D721Med (cell line): ENCODE data around the gene CNOT6L.
"Not testable (repeated sequence)": the region's sequence is repeated elsewhere in the genome, so short reads cannot be mapped to it uniquely, and the experiment has no call there.

Experiments
- DNase-seq: peaks from one replicate; pipeline ENCODE4 v3.0.0; 2011; ENCODE audit warnings: low spot score; ENCODE audit not compliant: insufficient read length
- FAIRE-seq: peaks from 2 replicates; lab custom pipeline; 2011; peaks lifted over from hg19 to GRCh38; lab: Jason Lieb, UNC
- TF ChIP-seq, protein P1 (sequence below): IDR thresholded peaks from 2 replicates; pipeline ENCODE4 v1.5.1; 2012; ENCODE audit warnings: mild to moderate bottlenecking, control low read depth; ENCODE audit not compliant: insufficient read depth; ENCODE audit errors: missing control alignments

Gene CNOT6L

DNA sequence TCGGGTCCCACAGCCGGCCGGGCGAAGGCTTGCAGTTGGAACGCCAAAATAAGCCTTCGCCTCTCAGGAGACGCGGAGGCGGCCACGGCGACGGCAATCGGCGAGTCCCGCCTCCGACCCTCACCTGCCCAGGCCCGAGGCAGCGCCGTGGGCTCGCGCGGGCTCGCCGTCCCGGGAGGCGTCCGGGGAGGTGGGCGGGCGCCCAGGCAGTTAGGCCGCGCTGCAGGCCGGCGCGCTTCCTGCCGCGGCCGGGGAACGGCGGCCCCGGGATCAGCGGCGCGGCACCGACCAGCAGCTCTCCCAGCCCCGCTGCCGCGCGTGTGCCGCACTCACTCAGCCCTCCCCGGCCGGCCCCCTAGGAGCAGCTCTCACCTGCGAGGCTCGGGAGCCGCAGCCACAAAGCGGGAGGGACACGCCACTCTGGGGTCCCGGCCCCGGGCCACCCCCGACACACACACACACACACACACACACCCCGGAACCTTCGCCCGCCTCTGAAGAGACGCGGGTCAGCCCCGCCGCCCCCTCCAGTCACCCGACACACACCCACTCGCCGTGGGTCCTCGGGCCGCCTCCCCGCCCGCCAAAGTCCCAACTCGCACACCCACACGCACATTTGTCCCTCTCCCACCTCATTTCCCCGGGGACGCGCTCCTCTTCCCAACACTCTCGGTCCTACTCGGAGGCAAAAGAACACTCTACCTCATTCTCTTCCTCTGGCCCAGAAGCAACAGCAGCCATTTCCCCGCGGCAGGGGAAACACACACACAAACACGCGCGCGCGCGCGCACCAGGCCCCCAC, at the start of gene CNOT6L:
Gene CNOT6L (minus strand): TSS at position 767 of the 802 bp plus-strand sequence. CDS start 60 bp downstream, at position 707.
- TF ChIP-seq, protein P1, sequence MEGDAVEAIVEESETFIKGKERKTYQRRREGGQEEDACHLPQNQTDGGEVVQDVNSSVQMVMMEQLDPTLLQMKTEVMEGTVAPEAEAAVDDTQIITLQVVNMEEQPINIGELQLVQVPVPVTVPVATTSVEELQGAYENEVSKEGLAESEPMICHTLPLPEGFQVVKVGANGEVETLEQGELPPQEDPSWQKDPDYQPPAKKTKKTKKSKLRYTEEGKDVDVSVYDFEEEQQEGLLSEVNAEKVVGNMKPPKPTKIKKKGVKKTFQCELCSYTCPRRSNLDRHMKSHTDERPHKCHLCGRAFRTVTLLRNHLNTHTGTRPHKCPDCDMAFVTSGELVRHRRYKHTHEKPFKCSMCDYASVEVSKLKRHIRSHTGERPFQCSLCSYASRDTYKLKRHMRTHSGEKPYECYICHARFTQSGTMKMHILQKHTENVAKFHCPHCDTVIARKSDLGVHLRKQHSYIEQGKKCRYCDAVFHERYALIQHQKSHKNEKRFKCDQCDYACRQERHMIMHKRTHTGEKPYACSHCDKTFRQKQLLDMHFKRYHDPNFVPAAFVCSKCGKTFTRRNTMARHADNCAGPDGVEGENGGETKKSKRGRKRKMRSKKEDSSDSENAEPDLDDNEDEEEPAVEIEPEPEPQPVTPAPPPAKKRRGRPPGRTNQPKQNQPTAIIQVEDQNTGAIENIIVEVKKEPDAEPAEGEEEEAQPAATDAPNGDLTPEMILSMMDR = no peak
- DNase-seq (no peak), FAIRE-seq (no peak)

DNA sequence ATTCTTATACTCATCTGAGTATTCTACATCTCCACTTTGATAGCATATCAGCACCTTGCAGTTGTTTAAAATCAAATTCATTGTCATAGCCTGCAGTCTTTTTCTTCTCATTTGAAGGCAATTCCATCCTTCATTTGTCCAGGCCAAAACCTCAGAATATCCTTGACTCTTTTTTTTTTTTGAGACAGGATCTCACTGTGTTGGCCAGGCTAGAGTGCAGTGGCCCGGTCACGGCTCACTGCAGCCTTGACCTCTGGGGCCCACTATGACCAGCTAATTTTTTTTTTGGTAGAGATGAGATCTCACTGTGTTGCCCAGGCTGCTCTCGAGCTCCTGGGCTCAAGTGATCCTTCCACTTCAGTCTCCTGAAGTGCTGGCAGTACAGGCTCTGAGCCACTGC, 46.1 kb upstream of the CNOT6L start:
- DNase-seq (no peak), FAIRE-seq (no peak)

DNA sequence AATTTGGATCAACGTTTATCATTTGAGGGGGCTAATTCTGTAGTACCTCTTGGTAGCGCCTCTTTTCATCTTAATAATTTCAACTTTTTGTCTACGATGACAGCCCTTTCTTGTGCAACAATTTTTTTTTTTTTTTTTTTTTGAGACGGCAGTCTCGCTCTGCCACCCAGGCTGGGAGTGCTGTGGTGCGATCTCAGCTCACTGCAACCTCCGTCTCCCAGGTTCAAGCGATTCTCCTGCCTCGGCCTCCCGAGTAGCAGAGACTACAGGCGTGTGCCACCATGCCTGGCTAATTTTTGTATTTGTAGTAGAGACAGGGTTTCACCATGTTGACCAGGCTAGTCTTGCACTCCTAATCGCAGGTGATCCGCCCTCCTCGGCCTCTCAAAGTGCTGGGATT, 44.2 kb upstream of the CNOT6L start:
- not testable (repeated sequence) for FAIRE-seq

More for the DNA sequence above, 46.1 kb upstream of the CNOT6L start:
- TF ChIP-seq, protein P1 = no peak

DNA sequence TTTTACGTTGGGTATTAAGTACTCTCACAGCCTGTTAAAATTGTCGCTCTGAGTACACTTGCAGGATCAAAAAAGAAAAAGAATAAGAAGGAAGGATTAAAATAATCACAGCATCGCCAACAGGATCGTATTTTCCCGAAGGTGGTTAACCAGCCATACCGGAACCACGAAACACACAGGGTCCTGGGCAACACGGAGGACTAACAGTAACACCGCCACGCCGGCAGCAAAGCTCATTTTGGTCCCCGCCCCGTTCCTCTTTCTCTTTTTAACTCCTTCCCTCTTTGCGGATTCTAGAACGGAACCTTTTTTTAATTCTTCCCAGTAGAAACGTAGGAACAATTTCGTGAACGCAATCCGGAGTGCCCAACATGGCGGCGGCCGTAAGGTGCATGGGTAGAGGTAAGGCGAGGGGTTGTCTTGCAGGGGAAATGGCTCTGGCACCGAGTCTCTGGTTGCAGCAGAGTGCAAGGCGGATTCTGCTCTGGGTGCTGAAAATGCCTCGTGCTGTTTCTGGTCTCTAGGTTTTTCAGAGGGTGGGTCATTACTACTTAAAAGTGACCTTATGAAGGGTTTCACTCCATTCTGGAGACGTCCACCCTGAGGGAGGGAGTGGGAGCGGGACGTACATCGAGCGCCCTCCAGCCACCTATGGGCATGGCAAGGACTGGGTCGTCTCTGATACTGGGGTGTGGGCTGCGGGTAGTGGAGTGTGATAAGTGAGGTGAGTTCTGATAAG, 43.5 kb upstream of the CNOT6L start, which contains the start of gene MRPL1:
Gene MRPL1 (plus strand): TSS at position 353 of the 739 bp plus-strand sequence. CDS start 19 bp downstream, at position 372.
- FAIRE-seq = no peak

More for the DNA sequence above, 44.2 kb upstream of the CNOT6L start:
- DNase-seq = not testable (repeated sequence)

DNA sequence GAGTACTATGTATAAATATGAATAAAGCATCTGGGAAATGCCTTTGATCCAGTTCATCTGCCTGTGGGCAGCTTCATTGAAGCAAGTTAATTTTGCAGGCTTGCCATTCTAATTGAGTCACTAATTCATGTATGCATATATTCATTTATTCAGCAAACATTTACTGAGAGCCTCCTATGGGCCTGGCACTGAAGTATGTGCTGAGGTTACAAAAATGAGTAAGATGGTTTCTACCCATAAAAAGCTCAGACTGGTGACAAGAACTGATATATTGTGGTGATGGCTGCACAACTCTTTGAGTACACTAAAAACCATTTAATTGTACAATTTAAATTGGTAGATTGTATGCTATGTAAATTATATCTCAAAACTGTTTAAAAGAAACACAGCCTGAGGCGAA, 42.3 kb upstream of the CNOT6L start:
- FAIRE-seq (no peak), DNase-seq (no peak)
- TF ChIP-seq, protein P1 = no peak

More for the DNA sequence above, 43.5 kb upstream of the CNOT6L start, which contains the start of gene MRPL1:
- DNase-seq = no peak
- TF ChIP-seq, protein P1 = no peak

DNA sequence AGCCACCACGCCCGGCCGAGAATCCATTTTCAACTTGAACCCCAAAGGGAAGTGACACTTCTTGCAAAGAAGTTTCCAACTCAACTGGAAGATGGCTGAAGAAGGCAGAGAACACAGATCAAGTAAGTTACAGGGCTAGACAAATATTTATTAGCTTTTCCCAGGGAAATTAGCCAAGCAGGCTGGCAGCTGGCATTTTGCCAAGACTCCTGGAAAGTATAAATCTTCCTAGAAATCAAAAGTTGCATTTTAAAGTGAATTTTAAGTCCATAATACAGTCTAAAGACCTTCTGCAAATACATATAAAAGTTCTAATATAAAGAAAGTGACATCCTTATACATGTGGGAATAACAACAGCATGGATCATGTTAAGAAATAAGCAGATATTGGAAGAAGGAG, 40.1 kb upstream of the CNOT6L start:
- TF ChIP-seq, protein P1 = no peak
- no peak for DNase-seq
- no peak for FAIRE-seq

DNA sequence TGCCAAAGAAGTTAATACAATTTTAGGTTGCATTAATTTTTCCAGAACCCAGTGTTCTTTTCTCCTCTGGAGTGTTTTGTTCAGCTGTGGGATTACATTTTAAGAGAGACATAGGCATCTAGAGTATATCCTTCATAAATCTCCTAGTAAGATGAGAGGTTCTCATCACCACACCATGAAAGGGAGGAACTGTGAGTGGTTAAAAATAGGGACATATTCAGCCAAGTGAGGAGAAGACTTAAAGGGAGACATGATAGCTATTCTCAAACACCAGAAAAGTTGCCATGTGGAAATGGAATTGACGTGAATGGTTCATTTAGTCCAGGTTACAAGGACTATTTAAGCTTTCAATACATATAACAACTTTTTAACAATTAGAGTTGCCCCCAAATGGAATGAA, 37.0 kb upstream of the CNOT6L start:
- DNase-seq = no peak
- TF ChIP-seq, protein P1 = no peak
- FAIRE-seq = peak; percentile 38
